ENCODE data around the gene NHLRC4.

The NHLRC4 gene

DNA sequence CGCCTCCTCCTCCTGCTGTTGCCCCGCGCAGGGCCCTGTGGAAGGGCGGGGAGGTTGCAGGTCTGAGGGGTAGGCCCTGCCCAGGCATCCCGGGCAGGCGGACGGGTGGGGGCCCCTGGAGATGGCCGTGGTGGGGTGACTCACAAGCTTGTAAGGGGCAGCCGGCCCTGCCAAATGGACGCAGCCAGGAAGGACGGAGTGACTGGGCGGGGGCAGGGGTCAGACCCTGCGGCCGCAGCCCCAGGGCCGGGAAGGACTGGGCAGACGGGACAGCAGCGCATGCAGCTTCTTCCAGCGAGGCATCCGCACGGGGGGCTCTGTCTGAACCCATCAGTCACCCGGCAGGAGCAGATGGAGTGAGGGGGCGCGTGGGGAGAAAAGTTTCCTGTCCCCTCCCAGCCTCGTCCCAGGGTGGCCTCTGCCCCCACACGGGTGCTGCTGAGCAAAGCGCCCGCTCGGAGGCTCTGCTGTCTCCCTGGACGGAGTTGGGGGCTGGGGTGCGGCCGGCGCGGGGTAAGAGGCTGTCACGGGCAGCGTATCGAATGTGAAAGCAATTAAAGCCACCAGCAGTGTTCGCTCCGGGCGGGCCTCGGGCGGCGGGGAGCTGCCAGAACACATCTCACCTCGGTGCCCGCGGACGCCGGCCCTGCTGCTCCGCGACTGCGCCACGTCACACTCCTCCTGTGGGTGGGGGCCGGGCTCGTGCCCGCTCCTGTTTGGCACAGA, 12.0 kb upstream of the NHLRC4 start:
- no peak for DNase-seq

DNA sequence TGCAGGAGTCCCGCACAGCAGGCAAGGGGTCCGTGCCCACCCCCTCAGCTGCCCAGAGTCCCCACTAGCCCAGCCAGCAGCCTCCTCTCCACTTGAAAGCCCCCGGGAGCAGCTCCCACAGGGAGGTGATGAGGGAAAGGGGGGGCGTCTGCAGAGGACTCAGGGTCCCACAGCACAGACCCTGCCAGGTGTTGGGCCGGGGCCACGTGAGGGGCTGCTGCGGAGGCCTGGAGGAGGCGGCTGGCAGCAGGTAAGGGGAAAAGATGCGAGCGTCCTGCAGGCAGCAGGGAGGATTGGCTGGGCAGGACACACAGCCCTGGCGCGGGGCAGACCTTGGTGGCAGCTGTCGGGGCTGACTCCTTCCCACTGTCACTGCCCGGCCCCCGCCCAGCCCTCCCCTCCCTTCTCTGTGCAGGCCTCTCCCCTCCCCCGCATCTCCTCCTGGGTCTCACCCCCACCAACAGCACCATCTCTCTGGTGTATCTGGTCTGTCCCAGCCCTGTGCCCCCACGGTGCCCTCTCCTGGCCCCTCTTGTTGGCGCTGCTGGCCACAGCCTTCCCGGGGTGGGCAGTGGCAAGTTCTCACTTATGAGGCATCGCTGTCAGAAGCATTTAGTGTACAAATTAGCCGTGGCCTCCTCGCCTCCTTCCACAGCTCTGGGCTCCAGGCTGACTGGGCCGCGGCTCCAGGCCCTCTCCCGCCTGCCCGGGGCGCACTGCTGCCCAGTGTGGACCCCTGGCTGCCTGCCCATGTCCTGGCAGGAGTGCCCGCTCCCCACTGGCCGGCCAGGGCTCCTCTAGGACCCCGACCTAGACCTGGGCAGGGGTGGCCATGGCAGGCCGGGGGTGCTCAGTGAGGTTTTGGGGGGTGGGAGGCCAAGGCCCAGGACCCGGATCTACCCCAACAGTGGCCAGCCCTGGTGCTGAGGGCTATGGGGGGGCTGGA, 11.0 kb upstream of the NHLRC4 start:
- DNase-seq: no peak

DNA sequence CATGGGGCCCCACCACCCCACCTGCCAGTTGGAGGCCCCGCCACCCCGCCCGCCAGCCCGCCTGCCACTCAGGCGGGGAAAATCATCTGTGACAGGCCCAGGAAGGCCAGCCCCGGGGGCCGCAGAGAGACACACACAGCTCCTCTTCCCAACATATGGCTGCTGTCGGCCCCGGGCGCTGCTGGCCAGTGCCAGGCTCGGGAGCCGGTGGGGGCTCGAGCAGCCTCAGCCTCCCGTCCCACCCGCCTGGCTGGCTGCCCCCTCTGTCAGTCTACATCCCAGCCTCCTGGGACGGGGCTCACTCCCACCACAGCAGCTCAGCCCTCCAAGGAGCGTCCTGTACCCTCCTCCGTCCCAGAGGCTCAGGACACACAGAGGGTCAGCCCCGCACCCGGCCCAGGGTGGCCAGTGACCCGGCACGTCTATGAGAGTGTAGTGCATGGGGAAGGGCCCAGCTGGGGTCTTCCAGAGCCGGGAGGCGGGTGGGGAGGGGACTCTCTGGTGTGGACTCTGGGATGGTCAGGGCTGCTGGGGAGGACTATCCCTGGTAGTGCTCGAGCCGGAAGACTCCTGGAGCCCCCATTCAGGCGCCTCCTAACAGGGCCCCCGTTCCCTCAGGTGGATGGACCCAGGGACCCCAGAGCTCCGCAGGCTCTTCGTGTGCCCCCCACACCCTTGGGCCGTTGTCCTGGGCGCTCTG, 10.2 kb upstream of the NHLRC4 start:
- no peak for DNase-seq

DNA sequence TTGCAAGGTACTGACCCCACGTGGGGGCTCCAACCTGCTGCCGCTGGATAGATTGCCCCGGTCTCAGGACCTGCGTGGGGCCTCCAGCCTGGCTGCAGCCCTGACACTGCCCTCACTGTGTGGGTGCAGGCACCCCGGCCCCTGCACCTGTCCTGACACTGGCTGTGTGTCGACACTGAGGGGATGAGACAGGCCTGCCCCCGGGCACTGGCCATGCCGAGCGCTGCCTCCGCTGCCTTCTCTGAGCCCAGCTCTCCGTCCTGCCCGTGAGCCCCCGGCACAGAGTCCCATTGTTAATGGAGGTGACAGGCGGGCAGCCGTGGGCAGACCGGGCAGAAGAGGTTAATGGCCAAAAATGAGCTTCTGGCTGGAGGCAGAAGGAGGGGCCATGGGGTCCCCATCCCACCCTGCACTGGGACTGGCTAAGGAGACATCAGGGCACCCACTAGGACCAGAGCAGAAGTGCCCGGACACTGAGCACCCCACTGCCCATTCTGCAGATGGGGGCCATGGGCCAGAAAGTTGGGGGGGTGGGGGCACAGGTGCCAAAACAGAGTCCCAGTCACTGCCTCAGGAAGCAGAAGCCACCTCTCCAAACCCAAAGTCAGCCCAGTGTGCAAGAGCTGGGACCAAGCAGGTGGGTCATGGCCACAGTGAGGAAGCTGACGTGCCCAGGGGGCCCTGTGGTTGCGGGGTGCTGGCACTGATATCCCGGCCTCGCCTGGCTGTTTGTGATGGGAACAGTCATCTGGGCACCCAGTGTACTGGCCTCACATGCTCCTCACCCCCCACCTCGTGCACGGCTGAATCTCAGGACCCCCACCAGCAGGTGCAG, 9.1 kb upstream of the NHLRC4 start:
- no peak for DNase-seq

DNA sequence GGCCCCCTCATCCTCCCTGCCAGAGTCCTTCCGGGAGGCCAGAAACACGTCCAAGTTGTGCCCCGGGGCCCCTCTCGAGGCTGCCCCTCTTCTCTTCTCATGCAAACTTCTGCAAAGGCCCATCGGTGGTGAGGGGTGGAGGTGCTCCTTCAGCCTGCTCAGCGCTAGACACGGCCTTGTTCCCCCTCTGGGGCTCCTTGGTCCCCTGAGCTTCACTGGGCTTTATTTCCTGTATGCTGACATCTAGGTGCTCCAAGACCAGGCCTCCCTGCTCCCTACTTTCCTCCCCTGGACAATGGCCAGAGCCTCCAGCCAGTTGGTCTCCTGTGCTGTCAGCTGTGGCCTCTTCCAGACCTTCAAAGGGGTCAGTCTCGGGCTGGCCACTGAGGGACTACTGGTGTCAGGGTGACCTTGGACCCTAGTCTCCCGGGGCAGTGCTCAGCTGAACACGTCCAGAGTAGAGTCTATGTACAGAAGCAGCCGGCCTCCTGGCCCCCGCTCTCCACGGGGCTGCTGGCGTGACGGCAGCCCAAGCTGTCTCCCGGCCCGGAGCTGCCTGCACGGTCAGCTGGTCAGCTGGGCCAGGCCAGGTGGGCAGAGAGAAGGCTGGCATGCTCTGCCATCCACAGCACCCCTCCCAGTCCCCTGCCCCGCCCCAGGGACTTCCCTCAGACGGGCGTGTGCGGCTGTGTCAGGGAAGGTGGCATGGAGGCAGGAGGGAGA, 8.3 kb upstream of the NHLRC4 start:
- no peak for DNase-seq

DNA sequence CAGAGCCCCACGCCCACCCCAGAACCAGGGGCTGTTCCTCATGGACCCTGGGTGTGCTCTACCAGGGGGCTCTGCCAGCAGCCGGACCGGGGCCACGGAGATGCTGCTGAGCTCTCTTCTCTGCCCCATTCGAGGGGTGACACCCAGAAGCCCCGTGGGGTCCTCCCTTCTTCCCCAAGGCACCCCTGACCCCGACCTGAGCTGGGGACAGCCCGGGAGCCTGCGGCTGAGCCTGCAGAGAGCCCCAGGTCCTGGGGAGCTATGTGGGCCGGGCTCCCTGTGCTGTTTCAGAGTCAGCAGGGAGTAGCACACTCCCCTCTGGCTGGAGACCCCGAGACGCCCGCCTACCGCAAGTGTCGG, 7.8 kb upstream of the NHLRC4 start:
- DNase-seq: no peak

DNA sequence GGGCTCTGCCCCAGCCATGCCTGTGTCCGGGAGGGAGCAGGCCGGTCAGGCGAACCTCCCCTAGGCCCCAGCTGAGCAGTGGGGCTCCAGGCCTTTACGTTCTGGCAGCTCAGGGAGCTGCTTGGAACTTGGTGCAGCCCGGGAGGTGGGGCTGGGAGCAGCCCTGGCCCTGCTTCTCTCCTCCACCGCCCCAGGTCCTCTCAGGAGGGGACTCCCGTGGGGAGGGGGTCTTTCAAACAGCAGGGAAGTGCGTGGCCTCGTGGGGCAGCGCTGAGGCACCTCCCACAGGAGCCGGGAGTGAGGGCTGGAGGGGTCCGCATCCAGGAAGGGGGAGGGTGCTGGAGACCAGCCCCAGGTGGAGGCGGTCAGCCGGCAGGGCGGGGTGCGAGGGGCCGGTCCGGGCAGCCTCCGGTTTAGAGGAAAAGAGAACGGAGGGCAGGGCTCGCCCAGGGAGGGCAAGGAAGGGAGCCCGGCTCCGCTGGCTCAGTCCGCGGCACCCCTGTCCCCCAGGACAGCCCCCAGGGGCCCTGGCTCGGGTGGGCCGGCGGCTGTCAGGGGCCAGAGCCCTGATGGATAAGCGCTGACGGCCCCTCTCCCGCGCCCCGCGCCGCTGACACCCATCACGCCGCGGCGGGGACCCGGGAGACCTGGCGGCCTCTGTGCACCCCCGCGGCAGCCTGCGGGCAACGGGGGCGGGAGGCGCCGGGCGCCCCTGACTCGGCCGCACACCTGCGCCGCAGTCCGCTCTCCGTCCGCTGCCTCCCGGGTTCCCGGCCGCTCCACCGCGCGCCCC, 7.2 kb upstream of the NHLRC4 start:
- DNase-seq: no peak

DNA sequence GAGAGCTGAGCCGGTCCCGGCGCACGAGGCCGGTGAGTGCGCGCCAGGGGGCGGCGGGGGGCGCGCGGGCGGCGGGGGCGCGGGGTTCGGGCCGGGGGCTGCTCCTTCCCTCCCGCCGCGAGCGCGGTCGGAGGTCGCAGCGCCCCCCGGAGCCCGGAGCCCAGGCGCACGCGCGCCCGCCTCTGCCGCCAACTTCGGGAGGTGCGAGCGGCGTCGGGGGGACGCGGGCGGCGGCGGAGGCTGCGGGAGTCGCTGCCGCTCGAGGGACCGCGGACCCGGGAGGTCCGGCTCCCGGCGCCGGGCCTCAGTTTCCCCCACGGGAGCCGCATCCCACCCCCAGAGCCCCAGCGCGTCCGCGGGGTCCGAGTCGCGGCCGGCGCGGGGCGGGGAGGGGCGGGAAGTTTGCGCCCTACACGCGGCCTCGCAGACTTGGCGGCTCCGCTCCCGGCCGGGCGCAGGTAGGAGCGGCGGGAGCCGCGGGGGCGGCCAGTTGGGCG, 6.6 kb upstream of the NHLRC4 start, which contains the start of gene PRR35:
PRR35 (plus strand) TSS at position 191 of the 497 bp plus-strand sequence. CDS start 2,901 bp downstream, outside the sequence.
- no peak for DNase-seq

DNA sequence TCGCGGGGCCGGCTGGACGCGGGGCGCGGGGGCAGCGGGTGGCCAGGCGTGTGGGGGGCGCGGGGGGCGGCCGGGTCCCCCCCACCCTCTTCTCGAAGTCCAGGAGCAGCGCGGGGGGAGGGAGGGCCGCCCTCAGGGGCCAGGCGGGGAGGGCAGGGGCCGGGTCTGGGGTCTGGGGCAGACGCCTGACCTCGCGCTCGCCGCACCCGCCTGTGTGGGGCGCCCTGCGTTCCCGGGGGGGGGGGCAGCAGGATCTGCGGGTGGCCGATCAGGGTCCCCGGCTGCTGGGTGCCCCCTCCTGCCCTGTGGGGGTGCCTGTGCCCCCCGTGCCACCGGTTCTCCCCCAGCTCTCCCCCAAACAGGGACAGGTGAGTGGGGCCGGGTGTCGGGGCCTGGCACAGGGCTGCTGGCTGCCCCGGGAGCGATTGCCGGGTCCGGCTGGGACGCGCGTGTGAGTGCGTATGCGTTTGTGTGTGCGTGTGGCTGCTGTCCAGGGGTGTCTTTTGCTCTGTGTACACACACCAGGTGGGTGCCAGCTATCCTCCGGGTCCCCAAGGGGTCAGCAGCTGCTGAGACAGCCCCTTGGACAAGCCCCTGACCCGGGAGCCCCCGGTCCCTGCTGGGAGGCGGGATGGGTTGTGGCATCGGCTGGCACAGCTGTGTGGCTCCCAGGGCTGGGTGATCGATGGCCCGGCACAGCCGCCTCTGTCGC, 5.9 kb upstream of the NHLRC4 start:
- DNase-seq: no peak

DNA sequence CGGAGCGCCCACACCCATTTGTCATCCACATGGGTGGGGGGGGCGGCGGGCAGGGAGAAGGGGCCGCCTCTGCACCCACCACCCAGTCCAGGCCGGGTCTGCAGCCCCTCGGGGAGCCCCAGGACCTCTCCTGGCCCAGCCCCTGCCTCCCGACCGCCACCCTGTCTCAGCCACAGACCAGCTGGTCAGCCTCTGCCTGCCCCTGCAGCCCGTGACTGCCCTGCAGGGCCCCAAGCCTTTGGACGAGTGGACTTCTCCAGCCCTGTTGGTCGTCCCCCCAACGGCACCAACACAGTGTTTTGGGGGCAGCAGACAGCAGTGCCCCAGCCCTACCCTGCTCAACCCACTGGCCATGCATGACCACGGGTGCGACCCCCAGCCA, 5.4 kb upstream of the NHLRC4 start:
- no peak for DNase-seq

DNA sequence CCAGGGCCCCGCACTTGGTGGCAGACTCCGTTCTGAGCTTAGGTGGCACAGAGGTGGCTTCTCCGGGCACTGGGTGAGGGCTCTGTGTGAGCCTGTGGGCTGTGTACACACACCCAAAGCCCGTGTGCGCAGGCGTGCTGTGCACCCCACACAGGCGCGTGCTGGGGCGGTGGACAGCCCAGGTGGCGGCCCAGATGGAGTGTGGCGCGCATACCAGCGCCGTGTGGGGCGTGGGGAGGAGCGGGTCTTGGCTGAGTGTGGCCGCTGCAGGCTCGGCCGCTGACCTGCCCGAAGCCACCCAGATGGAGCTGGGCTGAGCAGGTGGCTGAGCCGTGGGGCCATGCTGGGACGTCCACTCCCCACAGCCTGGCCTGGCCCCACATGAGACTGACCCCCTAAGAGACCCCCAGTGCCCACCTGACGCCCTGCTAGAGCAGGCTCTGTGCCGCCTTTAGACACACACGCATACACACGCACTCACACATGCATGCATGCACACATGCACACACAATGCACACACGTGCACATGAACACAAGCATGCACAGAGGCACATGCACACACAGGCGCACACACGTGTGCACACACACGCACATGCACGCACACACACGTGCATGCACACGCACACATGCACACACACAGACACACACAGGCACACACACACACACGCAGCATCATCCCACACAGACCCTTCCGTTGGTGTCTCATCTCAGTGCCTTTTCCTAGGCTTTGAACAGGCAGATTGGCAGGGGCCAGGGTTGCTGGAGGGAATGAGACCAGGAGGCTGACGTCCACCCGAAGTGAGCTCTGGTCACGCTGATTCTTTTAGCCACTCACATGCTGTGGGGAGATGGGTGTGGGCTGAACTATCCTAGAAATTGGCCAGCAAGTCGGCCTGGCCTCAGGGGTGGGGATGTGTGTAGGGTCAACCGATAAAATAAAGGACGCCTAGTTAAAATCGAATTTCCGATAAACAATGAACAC, 4.6 kb upstream of the NHLRC4 start:
- DNase-seq: no peak

DNA sequence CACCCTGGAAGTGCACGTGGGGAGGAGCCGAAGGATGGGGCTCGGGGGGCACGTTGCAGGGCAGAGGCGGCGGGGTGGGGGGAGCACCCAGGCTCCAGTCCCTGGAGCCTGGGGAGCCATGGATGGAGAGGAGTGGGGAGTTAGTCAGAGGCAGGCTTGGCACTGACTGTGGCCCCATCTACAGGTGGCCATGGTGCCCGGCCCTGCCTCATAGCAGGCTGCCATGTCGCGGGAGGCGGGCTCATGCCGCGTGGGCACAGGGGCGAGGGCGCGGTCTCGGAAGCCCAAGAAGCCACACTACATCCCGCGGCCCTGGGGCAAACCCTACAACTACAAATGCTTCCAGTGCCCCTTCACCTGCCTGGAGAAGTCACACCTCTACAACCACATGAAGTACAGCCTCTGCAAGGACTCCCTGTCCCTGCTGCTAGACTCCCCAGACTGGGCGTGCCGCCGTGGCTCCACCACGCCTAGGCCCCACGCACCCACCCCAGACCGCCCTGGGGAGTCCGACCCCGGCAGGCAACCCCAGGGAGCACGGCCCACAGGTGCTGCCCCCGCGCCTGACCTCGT, 3.6 kb upstream of the NHLRC4 start:
- no peak for DNase-seq

DNA sequence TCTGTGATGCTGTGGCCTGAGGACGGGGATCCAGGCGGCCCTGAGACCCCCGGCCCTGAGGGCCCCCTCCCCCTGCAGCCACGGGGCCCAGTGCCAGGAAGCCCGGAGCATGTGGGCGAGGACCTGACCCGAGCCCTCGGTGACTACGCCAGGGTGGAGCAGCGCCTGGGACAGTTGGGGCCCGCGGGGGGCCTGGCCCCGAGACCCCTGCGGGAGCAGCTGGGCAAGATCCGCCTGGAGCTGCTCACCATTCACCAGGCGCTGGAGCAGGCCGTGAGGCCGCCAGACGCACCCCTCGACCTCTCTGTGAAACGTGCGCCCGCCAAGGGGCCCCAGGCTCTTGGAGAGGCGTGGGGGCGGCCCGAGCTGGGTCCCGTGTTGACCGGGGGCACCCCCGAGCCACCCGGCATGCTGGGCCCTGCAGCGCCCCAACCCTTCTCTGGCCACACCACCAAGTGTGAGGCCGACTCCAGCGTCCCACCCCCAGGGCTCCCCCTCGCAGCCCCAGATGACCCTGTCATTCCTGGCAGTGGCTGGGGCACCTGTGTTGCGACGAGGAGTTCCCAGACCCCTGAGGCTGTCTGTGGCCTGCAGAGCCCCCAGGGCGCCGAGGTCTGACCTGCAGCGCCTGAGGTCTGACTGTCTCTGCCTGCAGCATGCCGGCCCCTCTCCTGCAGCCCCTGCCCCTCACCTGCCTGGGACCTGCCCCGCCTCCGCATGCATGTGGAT, 2.0 kb upstream of the NHLRC4 start:
- no peak for DNase-seq

DNA sequence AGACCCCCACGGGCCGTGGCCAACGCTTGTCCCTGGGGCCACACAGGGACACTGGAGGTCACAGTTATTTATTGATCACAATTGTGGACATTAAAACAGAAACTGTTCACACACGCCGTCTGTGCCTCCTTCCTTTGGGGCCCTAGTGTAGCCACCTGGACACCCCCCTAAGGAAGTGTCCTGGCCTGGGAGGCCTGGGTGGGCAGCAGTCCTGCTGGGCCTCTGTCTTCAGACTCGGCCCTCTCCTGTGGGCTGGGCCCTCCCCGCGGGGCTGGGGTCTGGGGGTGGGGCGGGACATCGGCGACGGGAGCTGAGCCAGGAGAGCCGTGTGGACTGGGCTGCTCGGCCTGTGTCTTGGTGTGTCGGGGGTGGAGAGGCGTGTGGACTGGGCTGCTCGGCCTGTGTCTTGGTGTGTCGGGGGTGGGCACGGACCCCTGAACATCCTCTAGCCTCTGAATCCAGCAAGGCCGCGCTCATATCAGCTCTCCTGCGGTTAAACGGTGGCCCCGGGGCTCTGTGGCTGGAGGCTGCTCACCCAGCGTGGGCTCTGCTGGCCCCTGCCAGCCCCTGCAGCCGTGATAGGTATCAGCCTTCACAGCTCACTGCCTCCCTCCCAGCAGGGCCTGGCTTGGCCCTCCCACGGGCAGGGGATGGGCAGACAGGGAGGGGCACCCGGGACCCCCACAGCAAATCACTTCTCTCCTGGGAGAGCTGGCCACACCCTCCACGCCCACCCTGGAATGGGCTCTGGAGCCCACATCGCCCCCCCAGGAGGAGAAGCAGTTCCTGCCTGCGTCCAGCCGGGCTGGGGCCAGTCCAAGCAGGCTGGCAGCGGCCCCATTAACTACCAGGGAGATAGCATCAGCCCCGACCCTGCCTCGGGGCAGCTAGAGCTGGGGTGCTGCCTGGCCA, 1.1 kb upstream of the NHLRC4 start:
- DNase-seq: no peak

DNA sequence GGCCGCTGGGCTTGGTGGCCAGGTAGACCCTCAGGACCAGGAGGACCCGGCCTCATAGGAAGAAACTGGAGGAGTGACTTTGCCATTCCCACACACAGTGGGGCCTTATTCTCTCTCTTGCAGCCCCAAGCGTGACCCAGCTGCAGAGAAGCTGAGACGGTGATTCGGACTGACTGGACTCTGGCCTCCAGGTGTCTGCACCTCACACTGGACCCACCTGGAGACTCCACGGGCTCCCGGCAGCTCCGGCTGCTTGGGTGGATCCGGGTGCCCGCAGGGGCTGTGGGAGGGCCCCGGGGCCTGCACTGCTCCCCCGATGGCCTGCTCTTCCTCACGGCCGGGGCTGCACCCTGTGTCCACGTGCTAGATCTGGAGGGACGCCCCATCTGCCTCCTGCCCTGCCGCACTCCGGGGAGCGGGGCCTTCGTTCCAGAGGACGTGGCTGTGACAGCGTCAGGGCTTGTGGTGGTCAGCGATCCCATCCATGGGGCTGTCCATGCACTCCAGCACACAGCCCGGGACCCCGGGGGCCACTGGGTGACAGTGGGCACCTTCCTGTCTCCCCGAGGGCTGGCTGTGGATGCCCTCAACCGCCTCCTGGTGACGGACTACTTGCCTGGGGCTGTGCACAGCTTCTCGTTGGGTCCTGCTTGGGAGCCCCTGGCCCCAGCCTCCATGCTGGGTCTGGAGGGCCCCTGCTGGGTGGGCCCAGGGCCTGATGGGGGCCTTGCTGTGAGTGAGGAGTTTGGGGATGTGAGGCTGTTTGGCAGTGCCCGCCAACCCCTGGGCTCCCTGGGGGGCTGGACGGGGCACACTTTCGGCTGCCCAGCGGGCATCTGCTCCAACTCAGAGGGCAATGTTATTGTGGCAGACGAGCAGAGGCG, 810 bp downstream of the NHLRC4 start:
- DNase-seq: no peak

Data from SHP77 treated with DMSO at 0.1 percent for 48 hours (cell line).